Endothelial cell of umbilical vein (primary cell): ENCODE measurements around the gene SUCLG2. TPM values are rescaled to one million over a fixed set of nuclear protein-coding genes. Genes with fewer than 3 reads are reported as not detected.

ENCODE experiments used
- BruUV-seq: library from RNA; stranded (reverse); fragments of 400-500 nt; replicated peaks from 2 replicates; lab custom pipeline; 2021; lab: Mats Ljungman, UMichigan
- CTCF ChIA-PET: fragments of 300-600, 350-600 bp; sonication (Branson Sonifier 250); formaldehyde crosslinking; loops from one replicate; lab custom pipeline; 2021; ENCODE audit warnings: antibody characterized with exemption, inconsistent platforms; lab: Charles Lee
- POLR2A ChIA-PET: fragments of 300-600, 350-600 bp; sonication (Branson Sonifier 250); formaldehyde crosslinking; loops from one replicate; lab custom pipeline; 2021; ENCODE audit warnings: antibody characterized with exemption, inconsistent platforms; lab: Charles Lee
- DNase-seq: peaks from one replicate; pipeline ENCODE4 v3.0.0-alpha.2; 2011; ENCODE audit warnings: low read depth, low spot score
- FAIRE-seq: peaks from 2 replicates; lab custom pipeline; 2011; peaks lifted over from hg19 to GRCh38; lab: Jason Lieb, UNC
- H2AFZ ChIP-seq: 2 replicates; pipeline ENCODE4 v1.6.0; 2012; ENCODE audit warnings: low read depth, low read length, control low read depth, inconsistent platforms
- H3K27ac ChIP-seq: 2 replicates; pipeline ENCODE4 v1.5.1; 2011; ENCODE audit warnings: low read depth, mild to moderate bottlenecking, control low read depth, low read length, moderate library complexity; ENCODE audit not compliant: insufficient read depth
- H3K27me3 ChIP-seq, 2 experiments: 2 replicates each; pipeline versions ENCODE4 v1.6.0 to v1.6.1; 2011; ENCODE audit warnings: low read length in 2 of 2, mixed read lengths in 1 of 2; ENCODE audit not compliant: control insufficient read depth in 2 of 2, insufficient read depth in 2 of 2
- H3K36me3 ChIP-seq, 2 experiments: 2 replicates in 1 of 2; 3 replicates in 1 of 2; pipeline ENCODE4 v1.5.1; 2011; ENCODE audit warnings: low read length in 2 of 2, mild to moderate bottlenecking in 1 of 2, moderate library complexity in 1 of 2; ENCODE audit not compliant: control insufficient read depth in 2 of 2, insufficient read depth in 2 of 2; ENCODE audit errors: extremely low read depth in 1 of 2
- H3K4me1 ChIP-seq: 3 replicates; pipeline ENCODE4 v1.5.1; 2011; ENCODE audit warnings: mild to moderate bottlenecking, low read length; ENCODE audit not compliant: control insufficient read depth, insufficient read depth; ENCODE audit errors: extremely low read depth
- H3K4me2 ChIP-seq: 2 replicates; pipeline ENCODE4 v1.6.1; 2011; ENCODE audit warnings: low read length, control low read depth, mixed read lengths; ENCODE audit not compliant: insufficient read depth
- H3K4me3 ChIP-seq, 3 experiments: fragments of 200-600 bp in 1 of 3; sonication (generic), shearing (Covaris generic) in 1 of 3; replicated peaks in 1 of 3; 2 replicates each; pipeline ENCODE4 v1.5.1; 2011 to 2016; ENCODE audit warnings: control low read depth in 3 of 3, low read length in 3 of 3, mild to moderate bottlenecking in 2 of 3, inconsistent platforms in 1 of 3, low read depth in 1 of 3, moderate library complexity in 1 of 3; ENCODE audit not compliant: insufficient read depth in 1 of 3
- H3K79me2 ChIP-seq: 2 replicates; pipeline ENCODE4 v1.6.0; 2012; ENCODE audit warnings: low read length, inconsistent platforms; ENCODE audit not compliant: control insufficient read depth, insufficient read depth
- H3K9ac ChIP-seq: replicated peaks from 2 replicates; pipeline ENCODE3; 2011; ENCODE audit warnings: low read length, control low read depth; ENCODE audit not compliant: insufficient read depth; ENCODE audit errors: extremely low read depth
- H3K9me1 ChIP-seq: replicated peaks from 3 replicates; pipeline ENCODE4 v1.6.0; 2011; ENCODE audit warnings: mild to moderate bottlenecking, low read length; ENCODE audit not compliant: control insufficient read depth, insufficient read depth; ENCODE audit errors: extremely low read depth
- H3K9me3 ChIP-seq: replicated peaks from 2 replicates; pipeline ENCODE4 v1.5.1; 2012; ENCODE audit warnings: low read length, inconsistent platforms; ENCODE audit not compliant: control insufficient read depth, insufficient read depth
- H4K20me1 ChIP-seq: replicated peaks from 2 replicates; pipeline ENCODE3; 2011; ENCODE audit warnings: mild to moderate bottlenecking, low read length; ENCODE audit not compliant: control insufficient read depth, insufficient read depth; ENCODE audit errors: extremely low read depth
- EZH2 ChIP-seq: IDR thresholded peaks from 2 replicates; pipeline ENCODE4 v1.6.1; 2012; ENCODE audit warnings: borderline replicate concordance, low read depth, mild to moderate bottlenecking, moderate library complexity, low read length, inconsistent platforms; ENCODE audit not compliant: severe bottlenecking
- FOS ChIP-seq: IDR thresholded peaks from 2 replicates; pipeline ENCODE4 v1.6.1; 2011; ENCODE audit warnings: mild to moderate bottlenecking, low read length, moderate library complexity, borderline replicate concordance; ENCODE audit not compliant: insufficient read depth
- GATA2 ChIP-seq: IDR thresholded peaks from 2 replicates; pipeline ENCODE4 v1.7.0; 2011; ENCODE audit warnings: low read depth, mild to moderate bottlenecking, moderate library complexity, mixed read lengths, low read length; ENCODE audit not compliant: insufficient read length, insufficient read depth
- JUN ChIP-seq: IDR thresholded peaks from 2 replicates; pipeline ENCODE4 v1.6.1; 2011; ENCODE audit warnings: borderline replicate concordance, low read depth; ENCODE audit not compliant: insufficient read length, insufficient read depth
- MAX ChIP-seq: IDR thresholded peaks from 2 replicates; pipeline ENCODE4 v1.6.1; 2011; ENCODE audit not compliant: insufficient read depth, insufficient read length
- MYC ChIP-seq: IDR thresholded peaks from one replicate; pipeline ENCODE4 v1.6.1; 2011; ENCODE audit warnings: mild to moderate bottlenecking, low read depth, low read length
- POLR2A ChIP-seq: IDR thresholded peaks from 2 replicates; pipeline ENCODE4 v1.6.1; 2012; ENCODE audit warnings: low read depth, mild to moderate bottlenecking, control low read depth, low read length
- POLR2AphosphoS5 ChIP-seq: IDR thresholded peaks from 2 replicates; pipeline ENCODE4 v1.6.1; 2012; ENCODE audit warnings: low read depth, mild to moderate bottlenecking, control low read depth, low read length, moderate library complexity; ENCODE audit not compliant: insufficient read depth
- dilution Hi-C: fragments of 300-500 bp; cut with MboI; formaldehyde crosslinking; loops from one replicate; pipeline ENCODE4 v1.15.0; 2019; ENCODE audit warnings: low sequenced_read_pairs; ENCODE audit not compliant: extremely low pct_ligation_motif_present
- intact Hi-C: fragments of 100-400 bp; cut with micrococcal nuclease; formaldehyde crosslinking; loops from one replicate; pipeline ENCODE4 v1.10.0; 2022
- polyA plus RNA-seq, 4 experiments: library from polyadenylated mRNA; depleted of rRNA in 3 of 4; stranded (reverse) in 3 of 4; unstranded in 1 of 4; fragments of >200 nt; gene quantifications; 2 replicates each; pipeline versions ENCODE4 v1.2.1 to v1.2.3, GENCODE V29; 2011 to 2012; ENCODE audit warnings: missing spikeins in 1 of 4
- total RNA-seq: library from RNA; stranded (reverse); gene quantifications from 2 replicates; pipeline ENCODE4 v1.2.3, GENCODE V29; 2021
- TF ChIP-seq, protein P1 (sequence below), 2 donors: IDR thresholded peaks; 1 replicate in 1 of 2; 2 replicates in 1 of 2; pipeline ENCODE4 v1.5.1; 2011; ENCODE audit warnings: low read length in 2 of 2, mild to moderate bottlenecking in 2 of 2, moderate library complexity in 2 of 2, control low read depth in 1 of 2, inconsistent platforms in 1 of 2, low read depth in 1 of 2; ENCODE audit not compliant: insufficient read depth in 1 of 2; ENCODE audit errors: extremely low read depth in 1 of 2

SUCLG2 gene
- total and polyA plus RNA-seq, 2 donors (not counting 3 experiments of a cell fraction or from before 2014, with no cell fraction given): 8.1 to 38.3 TPM

DNA sequence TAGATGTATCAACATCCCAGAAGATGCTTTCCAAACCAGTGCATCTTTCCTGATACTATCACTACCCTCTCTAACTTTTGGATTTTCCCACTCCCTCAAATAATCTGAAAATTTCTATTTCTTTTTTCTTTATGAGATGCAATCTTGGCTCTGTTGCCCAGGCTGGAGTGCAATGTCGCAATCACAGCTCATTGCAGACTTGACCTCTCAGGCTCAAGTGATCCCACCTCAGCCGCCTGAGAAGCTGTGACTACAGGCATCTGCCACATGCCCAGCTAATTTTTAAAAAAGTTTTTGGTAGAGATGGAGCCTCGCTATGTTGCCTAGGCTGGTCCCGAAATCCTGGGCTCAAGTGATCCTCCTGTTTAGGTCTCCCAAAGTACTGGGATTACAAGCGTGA lies 239.7 kb downstream of the SUCLG2 start:
- ChIA-PET CTCF (no interaction called here), POLR2A (no interaction called here)
- DNase-seq (no peak), FAIRE-seq (no peak)
- TF ChIP-seq EZH2: no peak
- TF ChIP-seq POLR2AphosphoS5: no peak
- TF ChIP-seq MYC: no peak
- TF ChIP-seq JUN: no peak
- TF ChIP-seq, protein P1, sequence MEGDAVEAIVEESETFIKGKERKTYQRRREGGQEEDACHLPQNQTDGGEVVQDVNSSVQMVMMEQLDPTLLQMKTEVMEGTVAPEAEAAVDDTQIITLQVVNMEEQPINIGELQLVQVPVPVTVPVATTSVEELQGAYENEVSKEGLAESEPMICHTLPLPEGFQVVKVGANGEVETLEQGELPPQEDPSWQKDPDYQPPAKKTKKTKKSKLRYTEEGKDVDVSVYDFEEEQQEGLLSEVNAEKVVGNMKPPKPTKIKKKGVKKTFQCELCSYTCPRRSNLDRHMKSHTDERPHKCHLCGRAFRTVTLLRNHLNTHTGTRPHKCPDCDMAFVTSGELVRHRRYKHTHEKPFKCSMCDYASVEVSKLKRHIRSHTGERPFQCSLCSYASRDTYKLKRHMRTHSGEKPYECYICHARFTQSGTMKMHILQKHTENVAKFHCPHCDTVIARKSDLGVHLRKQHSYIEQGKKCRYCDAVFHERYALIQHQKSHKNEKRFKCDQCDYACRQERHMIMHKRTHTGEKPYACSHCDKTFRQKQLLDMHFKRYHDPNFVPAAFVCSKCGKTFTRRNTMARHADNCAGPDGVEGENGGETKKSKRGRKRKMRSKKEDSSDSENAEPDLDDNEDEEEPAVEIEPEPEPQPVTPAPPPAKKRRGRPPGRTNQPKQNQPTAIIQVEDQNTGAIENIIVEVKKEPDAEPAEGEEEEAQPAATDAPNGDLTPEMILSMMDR (IDR thresholded peaks at IDR 0.05; ENCODE audit: extremely low read depth in 1 of 2, insufficient read depth in 1 of 2, low read depth in 1 of 2, low read length in 2 of 2): no peak
- no peak for TF ChIP-seq MAX
- TF ChIP-seq POLR2A: no peak
- no peak for TF ChIP-seq GATA2
- no peak for TF ChIP-seq FOS
- intact Hi-C loops: no loop called here
- H2AFZ ChIP-seq: no peak overlapping the region
- H3K27me3 ChIP-seq: no peaks in the 10 kb centered on the region
- H3K79me2 ChIP-seq: no peaks in the 10 kb centered on the region
- no peak overlapping the region for H3K9ac ChIP-seq
- no peak overlapping the region for H3K4me3 ChIP-seq
- no peaks in the 10 kb centered on the region for H3K36me3 ChIP-seq
- no peak overlapping the region for H3K27ac ChIP-seq
- H3K9me1 ChIP-seq: no peaks in the 10 kb centered on the region
- dilution Hi-C loops: no loop called here
- H4K20me1 ChIP-seq: no peaks in the 10 kb centered on the region
- H3K4me2 ChIP-seq: no peak overlapping the region
- no TSS peak for BruUV-seq
- H3K9me3 ChIP-seq: no peaks in the 10 kb centered on the region
- H3K4me1 ChIP-seq: no peaks in the 10 kb centered on the region
